IMR-90 (cell line): ENCODE results near the gene SLC2A13. TPM values are rescaled to one million over a fixed set of nuclear protein-coding genes. Genes with fewer than 3 reads are reported as not detected.

Experiments used
- ATAC-seq: fragments of 200-7000 bp; cut with Tn5 transposase; 2 replicates; pipeline ENCODE4 v1.9.1; 2020; ENCODE audit warnings: low read depth, mild to moderate bottlenecking, moderate library complexity
- BruUV-seq: library from RNA; stranded (reverse); fragments of 400-500 nt; replicated peaks from 2 replicates; lab custom pipeline; 2021; lab: Mats Ljungman, UMichigan
- CTCF ChIA-PET: fragments of 300-600 bp; formaldehyde crosslinking; extraction: SDS; loops from one replicate; lab custom pipeline; 2021; ENCODE audit warnings: antibody characterized with exemption; lab: Yijun Ruan, JAX
- POLR2A ChIA-PET: fragments of 300-600 bp; sonication (Branson Sonifier 250); formaldehyde crosslinking; loops from one replicate; lab custom pipeline; 2022; ENCODE audit warnings: antibody characterized with exemption; ENCODE audit not compliant: unreplicated experiment; lab: Charles Lee
- DNase-seq: peaks from one replicate; pipeline ENCODE4 v3.0.0; 2013
- H2AFZ ChIP-seq: replicated peaks from 2 replicates; pipeline ENCODE3; 2013; ENCODE audit warnings: low read length, mild to moderate bottlenecking; ENCODE audit not compliant: poor library complexity
- H2AK5ac ChIP-seq: 2 replicates; pipeline ENCODE4 v1.6.1; 2013; ENCODE audit warnings: low read depth, low read length, inconsistent platforms
- H2AK9ac ChIP-seq: replicated peaks from 2 replicates; pipeline ENCODE3; 2013; ENCODE audit warnings: mild to moderate bottlenecking, low read depth, low read length, moderate library complexity; ENCODE audit not compliant: poor library complexity
- H2BK120ac ChIP-seq: 2 replicates; pipeline ENCODE4 v1.6.1; 2013; ENCODE audit warnings: low read depth, low read length, inconsistent platforms
- H2BK15ac ChIP-seq: 3 replicates; pipeline ENCODE4 v1.6.1; 2013; ENCODE audit warnings: low read depth, low read length, inconsistent platforms
- H2BK20ac ChIP-seq: 2 replicates; pipeline ENCODE4 v1.6.1; 2013; ENCODE audit warnings: low read depth, mild to moderate bottlenecking, inconsistent platforms, low read length, moderate library complexity
- H2BK5ac ChIP-seq: 2 replicates; pipeline ENCODE4 v1.6.1; 2013; ENCODE audit warnings: mild to moderate bottlenecking, low read depth, low read length, inconsistent platforms; ENCODE audit not compliant: poor library complexity, severe bottlenecking
- H3K14ac ChIP-seq: replicated peaks from 2 replicates; pipeline ENCODE4 v1.6.1; 2013; ENCODE audit warnings: low read depth, low read length, inconsistent platforms
- H3K18ac ChIP-seq: 2 replicates; pipeline ENCODE4 v1.6.1; 2013; ENCODE audit warnings: low read depth, low read length, control low read depth
- H3K23ac ChIP-seq: 2 replicates; pipeline ENCODE4 v1.6.1; 2013; ENCODE audit warnings: low read depth, low read length, inconsistent platforms
- H3K27ac ChIP-seq: 2 replicates; pipeline ENCODE4 v1.5.1; 2013; ENCODE audit warnings: mild to moderate bottlenecking, control low read depth, low read length; ENCODE audit not compliant: insufficient read depth
- H3K27me3 ChIP-seq: 2 replicates; pipeline ENCODE4 v1.6.1; 2013; ENCODE audit warnings: low read length; ENCODE audit not compliant: control insufficient read depth, insufficient read depth
- H3K36me3 ChIP-seq: 2 replicates; pipeline ENCODE4 v1.6.1; 2013; ENCODE audit warnings: low read length, mixed read lengths; ENCODE audit not compliant: control insufficient read depth, insufficient read depth
- H3K4ac ChIP-seq: 2 replicates; pipeline ENCODE4 v1.6.1; 2013; ENCODE audit warnings: low read depth, low read length, inconsistent platforms
- H3K4me1 ChIP-seq: 2 replicates; pipeline ENCODE4 v1.6.1; 2013; ENCODE audit warnings: low read length, mixed read lengths; ENCODE audit not compliant: control insufficient read depth, insufficient read depth
- H3K4me2 ChIP-seq: 2 replicates; pipeline ENCODE4 v1.6.1; 2013; ENCODE audit warnings: low read depth, mild to moderate bottlenecking, control low read depth, low read length, moderate library complexity
- H3K4me3 ChIP-seq: 2 replicates; pipeline ENCODE4 v1.5.1; 2013; ENCODE audit warnings: low read depth, mild to moderate bottlenecking, control low read depth, low read length, moderate library complexity; ENCODE audit not compliant: insufficient read depth
- H3K56ac ChIP-seq: 2 replicates; pipeline ENCODE4 v1.6.1; 2013; ENCODE audit warnings: low read length, inconsistent platforms; ENCODE audit not compliant: insufficient read depth; ENCODE audit errors: extremely low read depth
- H3K79me1 ChIP-seq, 2 experiments: 2 replicates each; pipeline ENCODE4 v1.6.1; 2013; ENCODE audit warnings: low read length in 2 of 2, inconsistent platforms in 1 of 2, low read depth in 1 of 2
- H3K9ac ChIP-seq: 2 replicates; pipeline ENCODE4 v1.6.1; 2013; ENCODE audit warnings: low read depth, low read length, control low read depth
- H3K9me1 ChIP-seq: 2 replicates; pipeline ENCODE4 v1.6.1; 2013; ENCODE audit warnings: low read length, inconsistent platforms; ENCODE audit not compliant: insufficient read depth
- H3K9me3 ChIP-seq: 2 replicates; pipeline ENCODE4 v1.6.1; 2013; ENCODE audit warnings: low read length; ENCODE audit not compliant: control insufficient read depth, insufficient read depth
- H4K20me1 ChIP-seq: 2 replicates; pipeline ENCODE4 v1.6.1; 2013; ENCODE audit warnings: low read length, inconsistent platforms; ENCODE audit not compliant: insufficient read depth
- H4K5ac ChIP-seq: 2 replicates; pipeline ENCODE4 v1.6.1; 2013; ENCODE audit warnings: mild to moderate bottlenecking, low read depth, low read length, control low read depth
- H4K8ac ChIP-seq, 2 experiments: 2 replicates each; pipeline ENCODE4 v1.6.1; 2013; ENCODE audit warnings: low read depth in 2 of 2, low read length in 2 of 2, control low read depth in 1 of 2, inconsistent platforms in 1 of 2
- H4K91ac ChIP-seq: 2 replicates; pipeline ENCODE4 v1.6.1; 2013; ENCODE audit warnings: low read depth, low read length, inconsistent platforms; ENCODE audit not compliant: insufficient read depth
- CEBPB ChIP-seq: IDR thresholded peaks from 2 replicates; pipeline ENCODE4 v1.6.1; 2012; ENCODE audit warnings: low read depth, low read length, improper control_type of control experiment
- CTCF ChIP-seq: conservative IDR thresholded peaks from 2 replicates; pipeline ENCODE4 v1.5.1; 2012; ENCODE audit warnings: mild to moderate bottlenecking, low read depth, low read length, improper control_type of control experiment
- ELK1 ChIP-seq: fragments of 150-350 bp; IDR thresholded peaks from 2 replicates; pipeline ENCODE4 v1.6.1; 2016; ENCODE audit warnings: low read depth, mild to moderate bottlenecking, low read length, moderate library complexity, borderline replicate concordance
- MAFK ChIP-seq: IDR thresholded peaks from 2 replicates; pipeline ENCODE4 v1.6.1; 2012; ENCODE audit warnings: low read depth, low read length, improper control_type of control experiment
- MAZ ChIP-seq: IDR thresholded peaks from 2 replicates; pipeline ENCODE4 v1.6.1; 2012; ENCODE audit warnings: low read depth, mild to moderate bottlenecking, low read length, improper control_type of control experiment, moderate library complexity, borderline replicate concordance
- MXI1 ChIP-seq: IDR thresholded peaks from 2 replicates; pipeline ENCODE4 v1.6.1; 2012; ENCODE audit warnings: low read depth, mild to moderate bottlenecking, low read length, moderate library complexity, borderline replicate concordance
- NFE2L2 ChIP-seq: fragments of 150-350 bp; IDR thresholded peaks from 2 replicates; pipeline ENCODE4 v1.6.1; 2016; ENCODE audit warnings: low read depth, mild to moderate bottlenecking, low read length
- RFX5 ChIP-seq: IDR thresholded peaks from 2 replicates; pipeline ENCODE4 v1.8.0; 2012; ENCODE audit warnings: low read depth, mild to moderate bottlenecking, low read length, moderate library complexity
- dilution Hi-C: fragments of 300-500 bp; cut with HindIII; formaldehyde crosslinking; loops from one replicate; pipeline ENCODE4 v1.14.3; 2018; ENCODE audit warnings: low sequenced_read_pairs; ENCODE audit not compliant: unreplicated experiment
- in situ Hi-C: fragments of 300-500 bp; cut with MboI; formaldehyde crosslinking; loops from 3 replicates; pipeline ENCODE4 v1.14.3; 2019; ENCODE audit warnings: low sequenced_read_pairs, inconsistent platforms, mixed read lengths
- intact Hi-C: fragments of 100-400 bp; cut with micrococcal nuclease; formaldehyde crosslinking; loops from 2 replicates; pipeline ENCODE4 v1.10.0; 2022
- polyA plus RNA-seq, 3 experiments: library from polyadenylated mRNA; depleted of rRNA; stranded (reverse); fragments of >200 nt; gene quantifications; 2 replicates each; pipeline ENCODE4 v1.2.3, GENCODE V29; 2012; ENCODE audit warnings: low replicate concordance in 1 of 3
- total RNA-seq: library from RNA; depleted of rRNA; stranded (reverse); fragments of >200 nt; gene quantifications from 2 replicates; pipeline ENCODE4 v1.2.3, GENCODE V29; 2012

SLC2A13 gene
- total and polyA plus RNA-seq, 2 of the 4 experiments (the other 2 are of a cell fraction): 1.5 to 3.9 TPM

GRCh38 chr12:40033242-40033630 is 72.6 kb downstream of the SLC2A13 start:
- H3K9ac ChIP-seq: no peak overlapping the region
- no peak overlapping the region for H3K23ac ChIP-seq
- H3K9me3 ChIP-seq: no peaks in the 10 kb centered on the region
- dilution Hi-C loops (no loop called here), intact Hi-C loops (no loop called here), in situ Hi-C loops (no loop called here)
- H2BK20ac ChIP-seq: no peak overlapping the region
- H3K56ac ChIP-seq: no peak overlapping the region
- H2BK120ac ChIP-seq: no peak overlapping the region
- ATAC-seq (no peak), DNase-seq (no peak)
- H2AK5ac ChIP-seq: no peak overlapping the region
- no peak for TF ChIP-seq MAFK
- TF ChIP-seq ELK1: no peak
- no peak for TF ChIP-seq CTCF
- TF ChIP-seq MAZ: no peak
- TF ChIP-seq MXI1: no peak
- TF ChIP-seq CEBPB: no peak
- no peak for TF ChIP-seq RFX5
- no peak for TF ChIP-seq NFE2L2
- no peak overlapping the region for H3K18ac ChIP-seq
- H2BK5ac ChIP-seq: no peak overlapping the region
- H3K4ac ChIP-seq: no peak overlapping the region
- no peak overlapping the region for H3K27ac ChIP-seq
- H2AK9ac ChIP-seq: no peak overlapping the region
- H2BK15ac ChIP-seq: no peak overlapping the region
- no peak overlapping the region for H2AFZ ChIP-seq
- ChIA-PET CTCF (interaction anchor here (1.1 kb wide), 1 partner anchor 16 kb away, joined by 3 read pairs; no protein-coding TSS in a partner anchor), POLR2A (no interaction called here)
- no peak overlapping the region for H3K4me3 ChIP-seq
- no peaks in the 10 kb centered on the region for H3K79me1 ChIP-seq
- no peaks in the 10 kb centered on the region for H3K27me3 ChIP-seq
- no peak overlapping the region for H4K8ac ChIP-seq
- H3K4me1 ChIP-seq: peaks cover 2% of the 10 kb centered on the region; the same call in 1 of the 2 replicates
- no peaks in the 10 kb centered on the region for H3K9me1 ChIP-seq
- no peaks in the 10 kb centered on the region for H3K36me3 ChIP-seq
- H3K14ac ChIP-seq: no peak overlapping the region
- no peak overlapping the region for H3K4me2 ChIP-seq
- no TSS peak for BruUV-seq
- H4K5ac ChIP-seq: no peak overlapping the region
- H4K20me1 ChIP-seq: no peaks in the 10 kb centered on the region
- no peak overlapping the region for H4K91ac ChIP-seq
